Epithelial cell of esophagus (primary cell): Measurements from ENCODE around the gene SUCLA2.

ENCODE experiments used
- DNase-seq: peaks from one replicate; pipeline ENCODE4 v3.0.0; 2010; ENCODE audit warnings: low read depth
- H3K4me3 ChIP-seq: 2 replicates; pipeline ENCODE4 v1.5.1; 2011; ENCODE audit warnings: mild to moderate bottlenecking, low read length, control low read depth
- CTCF ChIP-seq: IDR thresholded peaks from 2 replicates; pipeline ENCODE4 v1.5.1; 2011; ENCODE audit warnings: low read depth, mild to moderate bottlenecking, low read length, control low read depth, inconsistent platforms; ENCODE audit not compliant: insufficient read depth; ENCODE audit errors: missing control alignments

The SUCLA2 gene

GRCh38 chr13:47896111-47896510 is 105.0 kb downstream of the SUCLA2 start:
- H3K4me3 ChIP-seq = no peak overlapping the region
- DNase-seq = peak; percentile 33
- TF ChIP-seq CTCF = no peak

- no peak overlapping the region for H3K4me3 ChIP-seq
- no peak for TF ChIP-seq CTCF
- no peak for DNase-seq
These were observed 107.5 kb downstream of the SUCLA2 start for GRCh38 chr13:47893527-47893926.
